K562 (cell line): ENCODE data around the gene SIK3. TPM values are rescaled to one million over a fixed set of nuclear protein-coding genes. Genes with fewer than 3 reads are reported as not detected.

Experiments used
- ATAC-seq: fragments of 200-7000 bp; cut with Tn5 transposase; 3 replicates; pipeline ENCODE4 v1.9.1; 2020; ENCODE audit warnings: moderate library complexity
- BruUV-seq: library from RNA; stranded (reverse); fragments of 400-500 nt; replicated peaks from 2 replicates; lab custom pipeline; 2021; lab: Mats Ljungman, UMichigan
- CTCF ChIA-PET: fragments of 300-600 bp; formaldehyde crosslinking; extraction: SDS; loops from one replicate; lab custom pipeline; 2021; ENCODE audit warnings: low intra/inter-chr PET ratio; lab: Yijun Ruan, JAX
- POLR2A ChIA-PET: fragments of 300-600, 350-650 bp; sonication (Branson Sonifier 250); formaldehyde crosslinking; extraction: SDS; loops from one replicate; lab custom pipeline; 2021; ENCODE audit warnings: antibody characterized with exemption, inconsistent platforms; lab: Yijun Ruan, JAX
- DNase-seq, 4 experiments: peaks; one replicate each; pipeline versions ENCODE4 v3.0.0 to v3.0.0-alpha.2; 2011 to 2018; ENCODE audit warnings: low spot score in 3 of 4, mixed read lengths in 3 of 4; ENCODE audit errors: extremely low read depth in 1 of 4
- FAIRE-seq: peaks from 2 replicates; lab custom pipeline; 2011; peaks lifted over from hg19 to GRCh38; lab: Jason Lieb, UNC
- H2AFZ ChIP-seq: 2 replicates; pipeline ENCODE4 v1.6.0; 2011; ENCODE audit warnings: low read depth, low read length, control low read depth, inconsistent platforms
- H3K27ac ChIP-seq: fragments of 200-600 bp; 3 replicates; pipeline ENCODE4 v1.8.0; 2011; ENCODE audit warnings: low read depth, mild to moderate bottlenecking, control low read depth, inconsistent platforms, low read length, moderate library complexity, mixed read lengths; ENCODE audit errors: extremely low read depth
- H3K27me3 ChIP-seq, 2 experiments: fragments of 300-600 bp in 1 of 2; 2 replicates in 1 of 2; 3 replicates in 1 of 2; pipeline versions ENCODE4 v1.6.0 to v1.8.0; 2011; ENCODE audit warnings: inconsistent platforms in 2 of 2, low read length in 2 of 2, mild to moderate bottlenecking in 1 of 2, mixed read lengths in 1 of 2, moderate library complexity in 1 of 2; ENCODE audit not compliant: control insufficient read depth in 2 of 2, insufficient read depth in 2 of 2
- H3K36me3 ChIP-seq: fragments of 300-600 bp; 3 replicates; pipeline ENCODE4 v1.8.0; 2011; ENCODE audit warnings: mild to moderate bottlenecking, low read length, inconsistent platforms; ENCODE audit not compliant: control insufficient read depth, insufficient read depth
- H3K4me1 ChIP-seq, 2 experiments: fragments of 200-600 bp in 1 of 2; replicated peaks in 1 of 2; 2 replicates in 1 of 2; 3 replicates in 1 of 2; pipeline versions ENCODE4 v1.5.1 to v1.8.0; 2011; ENCODE audit warnings: inconsistent platforms in 2 of 2, low read length in 2 of 2, mild to moderate bottlenecking in 1 of 2, mixed read lengths in 1 of 2, moderate library complexity in 1 of 2; ENCODE audit not compliant: control insufficient read depth in 2 of 2, insufficient read depth in 2 of 2
- H3K4me2 ChIP-seq: 2 replicates; pipeline ENCODE4 v1.6.1; 2011; ENCODE audit warnings: low read length, control low read depth, inconsistent platforms, mixed read lengths; ENCODE audit not compliant: insufficient read depth
- H3K4me3 ChIP-seq: fragments of 200-600 bp; sonication (generic), shearing (Covaris generic); 2 replicates; pipeline ENCODE4 v1.5.1; 2016; ENCODE audit warnings: control low read depth, inconsistent platforms
- H3K79me2 ChIP-seq: fragments of 200-600 bp; 3 replicates; pipeline ENCODE4 v1.8.0; 2011; ENCODE audit warnings: low read length, inconsistent platforms; ENCODE audit not compliant: control insufficient read depth, insufficient read depth
- H3K9ac ChIP-seq, 2 experiments: 2 replicates each; pipeline versions ENCODE4 v1.6.0 to v1.6.1; 2011; ENCODE audit warnings: low read depth in 2 of 2, low read length in 2 of 2, control low read depth in 1 of 2, inconsistent platforms in 1 of 2, mild to moderate bottlenecking in 1 of 2, mixed read lengths in 1 of 2; ENCODE audit not compliant: insufficient read depth in 1 of 2
- H3K9me1 ChIP-seq: one replicate; pipeline ENCODE4 v1.6.0; 2011; ENCODE audit warnings: inconsistent platforms, mild to moderate bottlenecking, low read length, moderate library complexity; ENCODE audit not compliant: control insufficient read depth, insufficient read depth
- H3K9me3 ChIP-seq: replicated peaks from 2 replicates; pipeline ENCODE4 v1.5.1; 2011; ENCODE audit warnings: low read depth, low read length, inconsistent platforms; ENCODE audit not compliant: control insufficient read depth, insufficient read depth
- H4K20me1 ChIP-seq: replicated peaks from 2 replicates; pipeline ENCODE4 v1.6.1; 2011; ENCODE audit warnings: low read length, inconsistent platforms, mixed read lengths; ENCODE audit not compliant: control insufficient read depth, insufficient read depth
- C11orf30 ChIP-seq: fragments of 450-650 bp; IDR thresholded peaks from 2 replicates; pipeline ENCODE4 v1.6.1; 2016; ENCODE audit warnings: low read depth, mild to moderate bottlenecking
- L3MBTL2 ChIP-seq: fragments of 450-650 bp; IDR thresholded peaks from 2 replicates; pipeline ENCODE4 v1.6.1; 2016; ENCODE audit warnings: mild to moderate bottlenecking, moderate library complexity
- MAFG ChIP-seq: fragments of 450-650 bp; conservative IDR thresholded peaks from 2 replicates; pipeline ENCODE4 v1.6.1; 2016; ENCODE audit warnings: missing genetic modification characterization, missing compliant biosample characterization
- RB1 ChIP-seq: fragments of 450-650 bp; IDR thresholded peaks from 2 replicates; pipeline ENCODE4 v1.6.1; 2017; ENCODE audit warnings: low read depth, mild to moderate bottlenecking
- RREB1 ChIP-seq: fragments of 250-450 bp; sonication (Bioruptor Pico); IDR thresholded peaks from 2 replicates; pipeline ENCODE4 v1.4.0; 2020
- ZNF316 ChIP-seq: fragments of 450-650 bp; IDR thresholded peaks from 2 replicates; pipeline ENCODE4 v1.6.1; 2016
- ZNF444 ChIP-seq: fragments of 250-450 bp; sonication (Bioruptor Pico); IDR thresholded peaks from 2 replicates; pipeline ENCODE4 v1.4.0; 2020; ENCODE audit warnings: mild to moderate bottlenecking, moderate library complexity
- WGBS: fragments of 100-300 bp; shearing (Covaris generic); methylation state at CpG from one replicate; pipeline ENCODE4 v1.1.6; 2016; ENCODE audit warnings: low coverage, mixed read lengths; ENCODE audit not compliant: insufficient coverage; ENCODE audit errors: missing lambda C conversion rate; 5-methylcytosine and 5-hydroxymethylcytosine counted together
- in situ Hi-C: fragments of 300-500 bp; cut with MboI; formaldehyde crosslinking; loops from 4 replicates; pipeline ENCODE4 v1.15.0; 2018; ENCODE audit warnings: inconsistent platforms, mixed read lengths
- intact Hi-C: fragments of 100-400 bp; cut with micrococcal nuclease; formaldehyde crosslinking; loops from 2 replicates; pipeline ENCODE4 v1.14.2; 2022
- polyA plus RNA-seq, 8 experiments: library from polyadenylated mRNA; depleted of rRNA in 4 of 8; stranded (reverse) in 5 of 8; unstranded in 3 of 8; fragments of >200 nt; fragmentation: Nextera tagmentation in 2 of 8; fragmentation: Illumina TruSeq in 1 of 8; extraction: Ambion mirVana in 2 of 8; extraction: Trizol in 1 of 8; gene quantifications; 2 replicates each; pipeline versions ENCODE4 v1.2.1 to v1.2.3, GENCODE V29; 2011 to 2014; ENCODE audit warnings: inconsistent platforms in 1 of 8, missing spikeins in 1 of 8
- total RNA-seq, 7 experiments: library from RNA; depleted of rRNA in 6 of 7; stranded (reverse); fragments of >200 nt in 6 of 7; fragmentation: Illumina TruSeq in 2 of 7; extraction: Trizol in 2 of 7; gene quantifications; 2 replicates each; pipeline versions ENCODE4 v1.2.1 to v1.2.3, GENCODE V29; 2011 to 2021; ENCODE audit warnings: low replicate concordance in 1 of 7

Gene SIK3
- total and polyA plus RNA-seq, 9 of the 15 experiments (the other 6 are each of a cell fraction or from before 2014, with no cell fraction given) = 1.6 to 21.6 (median 8.0) TPM

- intact Hi-C loops (no loop called here), in situ Hi-C loops (no loop called here)
- no peak for ATAC-seq
- DNase-seq = no peak
- Histone ChIP-seq H3K9ac (no peak overlapping the region), H3K27me3 (no peaks in the 10 kb centered on the region), H4K20me1 (no peaks in the 10 kb centered on the region), H3K79me2 (no peaks in the 10 kb centered on the region), H3K27ac (no peak overlapping the region), H3K4me2 (no peak overlapping the region), H3K4me3 (no peak overlapping the region), H2AFZ (no peak overlapping the region), H3K9me3 (no peaks in the 10 kb centered on the region), H3K4me1 (no peaks in the 10 kb centered on the region), H3K36me3 (peaks cover 34% of the 10 kb centered on the region)
- WGBS = 45% methylated on average over 2 of the region's 2 CpGs
- no peak for FAIRE-seq
- POLR2A ChIA-PET = no interaction called here
- CTCF ChIA-PET = no interaction called here
- no TSS peak for BruUV-seq
- TF ChIP-seq RB1 = no peak
- 0 out of 2 replicates have a peak, but pooled peaks have one; percentile 10 for TF ChIP-seq MAFG (tag)
- no peak for TF ChIP-seq ZNF444 (CRISPR knock-in tag)
- peak; percentile 44; the same call in 1 of the 2 replicates for TF ChIP-seq ZNF316
- TF ChIP-seq L3MBTL2 = no peak
- TF ChIP-seq C11orf30 = peak; percentile 30; the same call in 1 of the 2 replicates
- TF ChIP-seq RREB1 = no peak
- TF ChIP-seq, all 486 proteins: peak for 3
- no peaks in the 10 kb centered on the region for H3K9me1 ChIP-seq
These were observed 205.9 kb downstream of the SIK3 start for GRCh38 chr11:116892374-116892773.
